ENCODE results near the gene PITPNM2.

DNA sequence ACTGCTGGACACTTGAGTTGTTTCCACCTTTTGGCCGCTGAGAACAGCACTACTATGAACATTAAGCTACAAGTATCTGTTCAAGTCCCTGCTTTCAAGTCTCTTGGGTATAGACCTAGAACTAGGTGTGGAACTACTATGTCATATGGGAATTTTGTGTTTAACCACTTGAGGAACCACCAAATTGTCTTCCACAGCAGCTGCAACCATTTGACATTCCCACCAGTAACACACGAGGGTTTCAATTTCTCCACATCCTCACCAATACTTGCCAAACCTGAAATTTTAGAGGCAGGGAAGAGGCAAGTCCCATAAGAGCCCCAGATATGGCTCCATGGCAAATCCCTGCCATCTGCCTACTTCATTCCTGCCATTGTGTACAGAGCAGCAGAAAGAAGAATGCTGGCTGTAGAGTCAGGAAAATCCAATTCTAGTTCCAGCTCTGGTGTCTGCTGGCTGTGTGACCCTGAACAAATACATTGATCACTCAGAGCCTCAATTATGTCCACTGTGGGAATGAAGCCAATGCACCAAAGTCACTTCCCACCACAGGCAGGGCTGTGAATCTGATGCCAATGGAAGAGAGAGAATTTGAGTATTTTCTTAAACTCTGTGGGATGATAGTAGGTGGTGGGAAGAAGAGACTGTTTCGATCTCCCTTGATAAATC, 17.8 kb downstream of the PITPNM2 start:
- TF ChIP-seq EZH2phosphoT487 (IDR thresholded peaks at IDR 0.05; ENCODE audit: unreplicated experiment) (no peak), POLR2AphosphoS5 (IDR thresholded peaks at IDR 0.05; ENCODE audit: low read depth) (no peak), CTCF (conservative IDR thresholded peaks at IDR 0.05; ENCODE audit: low read depth in 2 of 2) (no peak), EZH2 (IDR thresholded peaks at IDR 0.05; ENCODE audit: low read depth, unreplicated experiment) (no peak), JUNB (IDR thresholded peaks at IDR 0.05; ENCODE audit: unreplicated experiment) (no peak), NANOG (IDR thresholded peaks at IDR 0.05; ENCODE audit: borderline replicate concordance) (no peak), CREB1 (CRISPR knock-in tag; IDR thresholded peaks at IDR 0.05; ENCODE audit: low read depth) (no peak), ZNF114 (CRISPR knock-in tag; IDR thresholded peaks at IDR 0.05) (no peak), STAT1 (IDR thresholded peaks at IDR 0.05; ENCODE audit: unreplicated experiment) (no peak)
- TF ChIP-seq, protein P1, sequence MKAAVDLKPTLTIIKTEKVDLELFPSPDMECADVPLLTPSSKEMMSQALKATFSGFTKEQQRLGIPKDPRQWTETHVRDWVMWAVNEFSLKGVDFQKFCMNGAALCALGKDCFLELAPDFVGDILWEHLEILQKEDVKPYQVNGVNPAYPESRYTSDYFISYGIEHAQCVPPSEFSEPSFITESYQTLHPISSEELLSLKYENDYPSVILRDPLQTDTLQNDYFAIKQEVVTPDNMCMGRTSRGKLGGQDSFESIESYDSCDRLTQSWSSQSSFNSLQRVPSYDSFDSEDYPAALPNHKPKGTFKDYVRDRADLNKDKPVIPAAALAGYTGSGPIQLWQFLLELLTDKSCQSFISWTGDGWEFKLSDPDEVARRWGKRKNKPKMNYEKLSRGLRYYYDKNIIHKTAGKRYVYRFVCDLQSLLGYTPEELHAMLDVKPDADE (IDR thresholded peaks at IDR 0.05) = no peak
- TF ChIP-seq, protein P2, sequence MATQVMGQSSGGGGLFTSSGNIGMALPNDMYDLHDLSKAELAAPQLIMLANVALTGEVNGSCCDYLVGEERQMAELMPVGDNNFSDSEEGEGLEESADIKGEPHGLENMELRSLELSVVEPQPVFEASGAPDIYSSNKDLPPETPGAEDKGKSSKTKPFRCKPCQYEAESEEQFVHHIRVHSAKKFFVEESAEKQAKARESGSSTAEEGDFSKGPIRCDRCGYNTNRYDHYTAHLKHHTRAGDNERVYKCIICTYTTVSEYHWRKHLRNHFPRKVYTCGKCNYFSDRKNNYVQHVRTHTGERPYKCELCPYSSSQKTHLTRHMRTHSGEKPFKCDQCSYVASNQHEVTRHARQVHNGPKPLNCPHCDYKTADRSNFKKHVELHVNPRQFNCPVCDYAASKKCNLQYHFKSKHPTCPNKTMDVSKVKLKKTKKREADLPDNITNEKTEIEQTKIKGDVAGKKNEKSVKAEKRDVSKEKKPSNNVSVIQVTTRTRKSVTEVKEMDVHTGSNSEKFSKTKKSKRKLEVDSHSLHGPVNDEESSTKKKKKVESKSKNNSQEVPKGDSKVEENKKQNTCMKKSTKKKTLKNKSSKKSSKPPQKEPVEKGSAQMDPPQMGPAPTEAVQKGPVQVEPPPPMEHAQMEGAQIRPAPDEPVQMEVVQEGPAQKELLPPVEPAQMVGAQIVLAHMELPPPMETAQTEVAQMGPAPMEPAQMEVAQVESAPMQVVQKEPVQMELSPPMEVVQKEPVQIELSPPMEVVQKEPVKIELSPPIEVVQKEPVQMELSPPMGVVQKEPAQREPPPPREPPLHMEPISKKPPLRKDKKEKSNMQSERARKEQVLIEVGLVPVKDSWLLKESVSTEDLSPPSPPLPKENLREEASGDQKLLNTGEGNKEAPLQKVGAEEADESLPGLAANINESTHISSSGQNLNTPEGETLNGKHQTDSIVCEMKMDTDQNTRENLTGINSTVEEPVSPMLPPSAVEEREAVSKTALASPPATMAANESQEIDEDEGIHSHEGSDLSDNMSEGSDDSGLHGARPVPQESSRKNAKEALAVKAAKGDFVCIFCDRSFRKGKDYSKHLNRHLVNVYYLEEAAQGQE (IDR thresholded peaks at IDR 0.05; ENCODE audit: unreplicated experiment) = no peak
- TF ChIP-seq, protein P3, sequence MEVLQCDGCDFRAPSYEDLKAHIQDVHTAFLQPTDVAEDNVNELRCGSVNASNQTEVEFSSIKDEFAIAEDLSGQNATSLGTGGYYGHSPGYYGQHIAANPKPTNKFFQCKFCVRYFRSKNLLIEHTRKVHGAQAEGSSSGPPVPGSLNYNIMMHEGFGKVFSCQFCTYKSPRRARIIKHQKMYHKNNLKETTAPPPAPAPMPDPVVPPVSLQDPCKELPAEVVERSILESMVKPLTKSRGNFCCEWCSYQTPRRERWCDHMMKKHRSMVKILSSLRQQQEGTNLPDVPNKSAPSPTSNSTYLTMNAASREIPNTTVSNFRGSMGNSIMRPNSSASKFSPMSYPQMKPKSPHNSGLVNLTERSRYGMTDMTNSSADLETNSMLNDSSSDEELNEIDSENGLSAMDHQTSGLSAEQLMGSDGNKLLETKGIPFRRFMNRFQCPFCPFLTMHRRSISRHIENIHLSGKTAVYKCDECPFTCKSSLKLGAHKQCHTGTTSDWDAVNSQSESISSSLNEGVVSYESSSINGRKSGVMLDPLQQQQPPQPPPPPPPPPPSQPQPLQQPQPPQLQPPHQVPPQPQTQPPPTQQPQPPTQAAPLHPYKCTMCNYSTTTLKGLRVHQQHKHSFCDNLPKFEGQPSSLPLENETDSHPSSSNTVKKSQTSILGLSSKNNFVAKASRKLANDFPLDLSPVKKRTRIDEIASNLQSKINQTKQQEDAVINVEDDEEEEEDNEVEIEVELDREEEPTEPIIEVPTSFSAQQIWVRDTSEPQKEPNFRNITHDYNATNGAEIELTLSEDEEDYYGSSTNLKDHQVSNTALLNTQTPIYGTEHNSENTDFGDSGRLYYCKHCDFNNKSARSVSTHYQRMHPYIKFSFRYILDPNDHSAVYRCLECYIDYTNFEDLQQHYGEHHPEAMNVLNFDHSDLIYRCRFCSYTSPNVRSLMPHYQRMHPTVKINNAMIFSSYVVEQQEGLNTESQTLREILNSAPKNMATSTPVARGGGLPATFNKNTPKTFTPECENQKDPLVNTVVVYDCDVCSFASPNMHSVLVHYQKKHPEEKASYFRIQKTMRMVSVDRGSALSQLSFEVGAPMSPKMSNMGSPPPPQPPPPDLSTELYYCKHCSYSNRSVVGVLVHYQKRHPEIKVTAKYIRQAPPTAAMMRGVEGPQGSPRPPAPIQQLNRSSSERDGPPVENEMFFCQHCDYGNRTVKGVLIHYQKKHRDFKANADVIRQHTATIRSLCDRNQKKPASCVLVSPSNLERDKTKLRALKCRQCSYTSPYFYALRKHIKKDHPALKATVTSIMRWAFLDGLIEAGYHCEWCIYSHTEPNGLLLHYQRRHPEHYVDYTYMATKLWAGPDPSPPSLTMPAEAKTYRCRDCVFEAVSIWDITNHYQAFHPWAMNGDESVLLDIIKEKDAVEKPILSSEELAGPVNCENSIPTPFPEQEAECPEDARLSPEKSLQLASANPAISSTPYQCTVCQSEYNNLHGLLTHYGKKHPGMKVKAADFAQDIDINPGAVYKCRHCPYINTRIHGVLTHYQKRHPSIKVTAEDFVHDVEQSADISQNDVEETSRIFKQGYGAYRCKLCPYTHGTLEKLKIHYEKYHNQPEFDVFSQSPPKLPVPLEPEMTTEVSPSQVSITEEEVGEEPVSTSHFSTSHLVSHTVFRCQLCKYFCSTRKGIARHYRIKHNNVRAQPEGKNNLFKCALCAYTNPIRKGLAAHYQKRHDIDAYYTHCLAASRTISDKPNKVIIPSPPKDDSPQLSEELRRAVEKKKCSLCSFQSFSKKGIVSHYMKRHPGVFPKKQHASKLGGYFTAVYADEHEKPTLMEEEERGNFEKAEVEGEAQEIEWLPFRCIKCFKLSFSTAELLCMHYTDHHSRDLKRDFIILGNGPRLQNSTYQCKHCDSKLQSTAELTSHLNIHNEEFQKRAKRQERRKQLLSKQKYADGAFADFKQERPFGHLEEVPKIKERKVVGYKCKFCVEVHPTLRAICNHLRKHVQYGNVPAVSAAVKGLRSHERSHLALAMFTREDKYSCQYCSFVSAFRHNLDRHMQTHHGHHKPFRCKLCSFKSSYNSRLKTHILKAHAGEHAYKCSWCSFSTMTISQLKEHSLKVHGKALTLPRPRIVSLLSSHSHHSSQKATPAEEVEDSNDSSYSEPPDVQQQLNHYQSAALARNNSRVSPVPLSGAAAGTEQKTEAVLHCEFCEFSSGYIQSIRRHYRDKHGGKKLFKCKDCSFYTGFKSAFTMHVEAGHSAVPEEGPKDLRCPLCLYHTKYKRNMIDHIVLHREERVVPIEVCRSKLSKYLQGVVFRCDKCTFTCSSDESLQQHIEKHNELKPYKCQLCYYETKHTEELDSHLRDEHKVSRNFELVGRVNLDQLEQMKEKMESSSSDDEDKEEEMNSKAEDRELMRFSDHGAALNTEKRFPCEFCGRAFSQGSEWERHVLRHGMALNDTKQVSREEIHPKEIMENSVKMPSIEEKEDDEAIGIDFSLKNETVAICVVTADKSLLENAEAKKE (CRISPR knock-in tag; IDR thresholded peaks at IDR 0.05) = no peak

Measured in GM23338 (cell line).